IMR-90 (cell line): ENCODE measurements around the gene NOP14. TPM values are rescaled to one million over a fixed set of nuclear protein-coding genes. Genes with fewer than 3 reads are reported as not detected.

Experiments
- ATAC-seq: fragments of 200-7000 bp; cut with Tn5 transposase; 2 replicates; pipeline ENCODE4 v1.9.1; 2020; ENCODE audit warnings: low read depth, mild to moderate bottlenecking, moderate library complexity
- BruUV-seq: library from RNA; stranded (reverse); fragments of 400-500 nt; replicated peaks from 2 replicates; lab custom pipeline; 2021; lab: Mats Ljungman, UMichigan
- CTCF ChIA-PET: fragments of 300-600 bp; formaldehyde crosslinking; extraction: SDS; loops from one replicate; lab custom pipeline; 2021; ENCODE audit warnings: antibody characterized with exemption; lab: Yijun Ruan, JAX
- POLR2A ChIA-PET: fragments of 300-600 bp; sonication (Branson Sonifier 250); formaldehyde crosslinking; loops from one replicate; lab custom pipeline; 2022; ENCODE audit warnings: antibody characterized with exemption; ENCODE audit not compliant: unreplicated experiment; lab: Charles Lee
- DNase-seq: peaks from one replicate; pipeline ENCODE4 v3.0.0; 2013
- H2AFZ ChIP-seq: replicated peaks from 2 replicates; pipeline ENCODE3; 2013; ENCODE audit warnings: low read length, mild to moderate bottlenecking; ENCODE audit not compliant: poor library complexity
- H2AK5ac ChIP-seq: 2 replicates; pipeline ENCODE4 v1.6.1; 2013; ENCODE audit warnings: low read depth, low read length, inconsistent platforms
- H2AK9ac ChIP-seq: replicated peaks from 2 replicates; pipeline ENCODE3; 2013; ENCODE audit warnings: mild to moderate bottlenecking, low read depth, low read length, moderate library complexity; ENCODE audit not compliant: poor library complexity
- H2BK120ac ChIP-seq: 2 replicates; pipeline ENCODE4 v1.6.1; 2013; ENCODE audit warnings: low read depth, low read length, inconsistent platforms
- H2BK15ac ChIP-seq: 3 replicates; pipeline ENCODE4 v1.6.1; 2013; ENCODE audit warnings: low read depth, low read length, inconsistent platforms
- H2BK20ac ChIP-seq: 2 replicates; pipeline ENCODE4 v1.6.1; 2013; ENCODE audit warnings: low read depth, mild to moderate bottlenecking, inconsistent platforms, low read length, moderate library complexity
- H2BK5ac ChIP-seq: 2 replicates; pipeline ENCODE4 v1.6.1; 2013; ENCODE audit warnings: mild to moderate bottlenecking, low read depth, low read length, inconsistent platforms; ENCODE audit not compliant: poor library complexity, severe bottlenecking
- H3K14ac ChIP-seq: replicated peaks from 2 replicates; pipeline ENCODE4 v1.6.1; 2013; ENCODE audit warnings: low read depth, low read length, inconsistent platforms
- H3K18ac ChIP-seq: 2 replicates; pipeline ENCODE4 v1.6.1; 2013; ENCODE audit warnings: low read depth, low read length, control low read depth
- H3K23ac ChIP-seq: 2 replicates; pipeline ENCODE4 v1.6.1; 2013; ENCODE audit warnings: low read depth, low read length, inconsistent platforms
- H3K27ac ChIP-seq: 2 replicates; pipeline ENCODE4 v1.5.1; 2013; ENCODE audit warnings: mild to moderate bottlenecking, control low read depth, low read length; ENCODE audit not compliant: insufficient read depth
- H3K27me3 ChIP-seq: 2 replicates; pipeline ENCODE4 v1.6.1; 2013; ENCODE audit warnings: low read length; ENCODE audit not compliant: control insufficient read depth, insufficient read depth
- H3K36me3 ChIP-seq: 2 replicates; pipeline ENCODE4 v1.6.1; 2013; ENCODE audit warnings: low read length, mixed read lengths; ENCODE audit not compliant: control insufficient read depth, insufficient read depth
- H3K4ac ChIP-seq: 2 replicates; pipeline ENCODE4 v1.6.1; 2013; ENCODE audit warnings: low read depth, low read length, inconsistent platforms
- H3K4me1 ChIP-seq: 2 replicates; pipeline ENCODE4 v1.6.1; 2013; ENCODE audit warnings: low read length, mixed read lengths; ENCODE audit not compliant: control insufficient read depth, insufficient read depth
- H3K4me2 ChIP-seq: 2 replicates; pipeline ENCODE4 v1.6.1; 2013; ENCODE audit warnings: low read depth, mild to moderate bottlenecking, control low read depth, low read length, moderate library complexity
- H3K4me3 ChIP-seq: 2 replicates; pipeline ENCODE4 v1.5.1; 2013; ENCODE audit warnings: low read depth, mild to moderate bottlenecking, control low read depth, low read length, moderate library complexity; ENCODE audit not compliant: insufficient read depth
- H3K56ac ChIP-seq: 2 replicates; pipeline ENCODE4 v1.6.1; 2013; ENCODE audit warnings: low read length, inconsistent platforms; ENCODE audit not compliant: insufficient read depth; ENCODE audit errors: extremely low read depth
- H3K79me1 ChIP-seq, 2 experiments: 2 replicates each; pipeline ENCODE4 v1.6.1; 2013; ENCODE audit warnings: low read length in 2 of 2, inconsistent platforms in 1 of 2, low read depth in 1 of 2
- H3K9ac ChIP-seq: 2 replicates; pipeline ENCODE4 v1.6.1; 2013; ENCODE audit warnings: low read depth, low read length, control low read depth
- H3K9me1 ChIP-seq: 2 replicates; pipeline ENCODE4 v1.6.1; 2013; ENCODE audit warnings: low read length, inconsistent platforms; ENCODE audit not compliant: insufficient read depth
- H3K9me3 ChIP-seq: 2 replicates; pipeline ENCODE4 v1.6.1; 2013; ENCODE audit warnings: low read length; ENCODE audit not compliant: control insufficient read depth, insufficient read depth
- H4K20me1 ChIP-seq: 2 replicates; pipeline ENCODE4 v1.6.1; 2013; ENCODE audit warnings: low read length, inconsistent platforms; ENCODE audit not compliant: insufficient read depth
- H4K5ac ChIP-seq: 2 replicates; pipeline ENCODE4 v1.6.1; 2013; ENCODE audit warnings: mild to moderate bottlenecking, low read depth, low read length, control low read depth
- H4K8ac ChIP-seq, 2 experiments: 2 replicates each; pipeline ENCODE4 v1.6.1; 2013; ENCODE audit warnings: low read depth in 2 of 2, low read length in 2 of 2, control low read depth in 1 of 2, inconsistent platforms in 1 of 2
- H4K91ac ChIP-seq: 2 replicates; pipeline ENCODE4 v1.6.1; 2013; ENCODE audit warnings: low read depth, low read length, inconsistent platforms; ENCODE audit not compliant: insufficient read depth
- BHLHE40 ChIP-seq: fragments of 150-350 bp; IDR thresholded peaks from 2 replicates; pipeline ENCODE4 v1.6.1; 2016; ENCODE audit warnings: mild to moderate bottlenecking, low read depth, low read length
- CEBPB ChIP-seq: IDR thresholded peaks from 2 replicates; pipeline ENCODE4 v1.6.1; 2012; ENCODE audit warnings: low read depth, low read length, improper control_type of control experiment
- CHD1 ChIP-seq: IDR thresholded peaks from 2 replicates; pipeline ENCODE4 v1.6.1; 2012; ENCODE audit warnings: low read depth, low read length, improper control_type of control experiment
- CTCF ChIP-seq: conservative IDR thresholded peaks from 2 replicates; pipeline ENCODE4 v1.5.1; 2012; ENCODE audit warnings: mild to moderate bottlenecking, low read depth, low read length, improper control_type of control experiment
- ELK1 ChIP-seq: fragments of 150-350 bp; IDR thresholded peaks from 2 replicates; pipeline ENCODE4 v1.6.1; 2016; ENCODE audit warnings: low read depth, mild to moderate bottlenecking, low read length, moderate library complexity, borderline replicate concordance
- FOS ChIP-seq: fragments of 150-350 bp; IDR thresholded peaks from 2 replicates; pipeline ENCODE4 v1.6.1; 2016; ENCODE audit warnings: low read depth, low read length
- MAFK ChIP-seq: IDR thresholded peaks from 2 replicates; pipeline ENCODE4 v1.6.1; 2012; ENCODE audit warnings: low read depth, low read length, improper control_type of control experiment
- MAZ ChIP-seq: IDR thresholded peaks from 2 replicates; pipeline ENCODE4 v1.6.1; 2012; ENCODE audit warnings: low read depth, mild to moderate bottlenecking, low read length, improper control_type of control experiment, moderate library complexity, borderline replicate concordance
- MXI1 ChIP-seq: IDR thresholded peaks from 2 replicates; pipeline ENCODE4 v1.6.1; 2012; ENCODE audit warnings: low read depth, mild to moderate bottlenecking, low read length, moderate library complexity, borderline replicate concordance
- NFE2L2 ChIP-seq: fragments of 150-350 bp; IDR thresholded peaks from 2 replicates; pipeline ENCODE4 v1.6.1; 2016; ENCODE audit warnings: low read depth, mild to moderate bottlenecking, low read length
- POLR2A ChIP-seq: IDR thresholded peaks from 2 replicates; pipeline ENCODE4 v1.6.1; 2012; ENCODE audit warnings: mild to moderate bottlenecking, low read depth, low read length
- RAD21 ChIP-seq: IDR thresholded peaks from 2 replicates; pipeline ENCODE4 v1.6.1; 2012; ENCODE audit warnings: low read length, improper control_type of control experiment
- RCOR1 ChIP-seq: IDR thresholded peaks from 2 replicates; pipeline ENCODE4 v1.6.1; 2012; ENCODE audit warnings: mild to moderate bottlenecking, low read length, improper control_type of control experiment; ENCODE audit not compliant: insufficient replicate concordance
- RFX5 ChIP-seq: IDR thresholded peaks from 2 replicates; pipeline ENCODE4 v1.8.0; 2012; ENCODE audit warnings: low read depth, mild to moderate bottlenecking, low read length, moderate library complexity
- SMC3 ChIP-seq: fragments of 150-350 bp; IDR thresholded peaks from 2 replicates; pipeline ENCODE4 v1.6.1; 2016; ENCODE audit warnings: low read depth, mild to moderate bottlenecking, antibody characterized with exemption, low read length, moderate library complexity
- WGBS, 2 experiments: methylation state at CpG; one replicate each; pipeline versions ENCODE4 v1.1.5 to v1.1.7; 2013; ENCODE audit warnings: missing lambda C conversion rate in 2 of 2; ENCODE audit not compliant: insufficient read length in 1 of 2; ENCODE audit errors: extremely low coverage in 2 of 2; 5-methylcytosine and 5-hydroxymethylcytosine counted together
- dilution Hi-C: fragments of 300-500 bp; cut with HindIII; formaldehyde crosslinking; loops from one replicate; pipeline ENCODE4 v1.14.3; 2018; ENCODE audit warnings: low sequenced_read_pairs; ENCODE audit not compliant: unreplicated experiment
- in situ Hi-C: fragments of 300-500 bp; cut with MboI; formaldehyde crosslinking; loops from 3 replicates; pipeline ENCODE4 v1.14.3; 2019; ENCODE audit warnings: low sequenced_read_pairs, inconsistent platforms, mixed read lengths
- intact Hi-C: fragments of 100-400 bp; cut with micrococcal nuclease; formaldehyde crosslinking; loops from 2 replicates; pipeline ENCODE4 v1.10.0; 2022
- polyA plus RNA-seq, 3 experiments: library from polyadenylated mRNA; depleted of rRNA; stranded (reverse); fragments of >200 nt; gene quantifications; 2 replicates each; pipeline ENCODE4 v1.2.3, GENCODE V29; 2012; ENCODE audit warnings: low replicate concordance in 1 of 3
- total RNA-seq: library from RNA; depleted of rRNA; stranded (reverse); fragments of >200 nt; gene quantifications from 2 replicates; pipeline ENCODE4 v1.2.3, GENCODE V29; 2012
- TF ChIP-seq, protein P1 (sequence below): fragments of 150-350 bp; IDR thresholded peaks from 2 replicates; pipeline ENCODE4 v1.6.1; 2017; ENCODE audit warnings: mild to moderate bottlenecking, antibody characterized with exemption, low read length, low read depth

NOP14 gene
- total and polyA plus RNA-seq, 2 of the 4 experiments (the other 2 are of a cell fraction): 10.9 to 12.6 TPM

- no peak overlapping the region for H3K4ac ChIP-seq
- H2AK9ac ChIP-seq: no peak overlapping the region
- H3K36me3 ChIP-seq: peaks cover 75% of the 10 kb centered on the region
- no peak overlapping the region for H2BK20ac ChIP-seq
- no peak overlapping the region for H3K56ac ChIP-seq
- peaks cover 30% of the 10 kb centered on the region for H4K20me1 ChIP-seq
- no peaks in the 10 kb centered on the region for H3K27me3 ChIP-seq
- no peaks in the 10 kb centered on the region for H3K4me1 ChIP-seq
- CTCF ChIA-PET: no interaction called here
- H3K79me1 ChIP-seq: peaks cover 8 to 44% of the 10 kb centered on the region in 2 experiments; a peak in 3 of 4 replicates
- no peak overlapping the region for H3K23ac ChIP-seq
- H2BK120ac ChIP-seq: no peak overlapping the region
- intact Hi-C loops (no loop called here), in situ Hi-C loops (no loop called here), dilution Hi-C loops (no loop called here)
- no CpG with 5 or more reads among the region's 11 CpGs for WGBS, 2 experiments
- H3K9ac ChIP-seq: no peak overlapping the region
- no peak overlapping the region for H2AK5ac ChIP-seq
- H3K4me3 ChIP-seq: no peak overlapping the region
- no peak overlapping the region for H4K8ac ChIP-seq
- no peak overlapping the region for H4K91ac ChIP-seq
- H3K18ac ChIP-seq: no peak overlapping the region
- no peak overlapping the region for H3K4me2 ChIP-seq
- no TSS peak for BruUV-seq
- no peak overlapping the region for H4K5ac ChIP-seq
- H3K14ac ChIP-seq: no peak overlapping the region
- no peaks in the 10 kb centered on the region for H3K9me3 ChIP-seq
- no peak overlapping the region for H2BK5ac ChIP-seq
- no peak for DNase-seq
- H2BK15ac ChIP-seq: no peak overlapping the region
- POLR2A ChIA-PET: no interaction called here
- TF ChIP-seq POLR2A (no peak), CEBPB (no peak), MAFK (no peak), CTCF (no peak), MXI1 (no peak), MAZ (no peak), SMC3 (no peak), CHD1 (no peak), BHLHE40 (no peak), RCOR1 (no peak), FOS (no peak), NFE2L2 (no peak), ELK1 (no peak), RFX5 (no peak), RAD21 (no peak)
- TF ChIP-seq, protein P1, sequence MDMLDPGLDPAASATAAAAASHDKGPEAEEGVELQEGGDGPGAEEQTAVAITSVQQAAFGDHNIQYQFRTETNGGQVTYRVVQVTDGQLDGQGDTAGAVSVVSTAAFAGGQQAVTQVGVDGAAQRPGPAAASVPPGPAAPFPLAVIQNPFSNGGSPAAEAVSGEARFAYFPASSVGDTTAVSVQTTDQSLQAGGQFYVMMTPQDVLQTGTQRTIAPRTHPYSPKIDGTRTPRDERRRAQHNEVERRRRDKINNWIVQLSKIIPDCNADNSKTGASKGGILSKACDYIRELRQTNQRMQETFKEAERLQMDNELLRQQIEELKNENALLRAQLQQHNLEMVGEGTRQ: no peak
- no peak for ATAC-seq
- H3K9me1 ChIP-seq: peaks cover 6% of the 10 kb centered on the region; the same call in 1 of the 2 replicates
- H3K27ac ChIP-seq: no peak overlapping the region
- no peak overlapping the region for H2AFZ ChIP-seq
Observed at GRCh38 chr4:2944091-2944482, 19.1 kb downstream of the NOP14 start.
